HG03103 (cell line): ENCODE results near the gene FAM110D.

ENCODE experiments used
- ATAC-seq: cut with Tn5 transposase; IDR thresholded peaks from one replicate; pipeline ENCODE4 v1.9.1; 2021; ENCODE audit warnings: low read depth; ENCODE audit not compliant: unreplicated experiment

Gene FAM110D

DNA sequence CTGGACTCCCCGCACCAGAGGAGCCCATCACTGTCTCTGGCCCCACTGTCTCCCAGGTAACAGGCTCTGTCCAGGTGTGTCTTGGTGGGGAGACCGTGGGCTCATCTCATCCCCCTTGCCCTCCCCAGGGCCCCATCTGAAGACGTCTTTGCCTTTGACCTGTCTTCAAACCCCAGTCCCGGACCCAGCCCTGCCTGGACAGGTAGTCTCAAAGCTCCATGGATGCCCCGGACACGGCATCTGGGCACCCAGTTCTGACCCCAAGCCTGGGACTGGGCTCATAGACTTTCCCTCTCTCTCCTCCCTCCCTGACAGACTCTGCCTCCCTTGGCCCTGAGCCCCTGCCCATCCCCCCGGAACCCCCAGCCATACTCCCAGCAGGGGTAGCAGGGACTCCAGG is 25.2 kb downstream of the FAM110D start:
- ATAC-seq, result no peak

- ATAC-seq, result no peak
Observed at GRCh38 chr1:26184883-26185282, 26.0 kb downstream of the FAM110D start.

GRCh38 chr1:26187882-26188281 is 29.0 kb downstream of the FAM110D start:
- ATAC-seq, result no peak

- ATAC-seq, result no peak
Observed at GRCh38 chr1:26188477-26188876, 29.6 kb downstream of the FAM110D start.

DNA sequence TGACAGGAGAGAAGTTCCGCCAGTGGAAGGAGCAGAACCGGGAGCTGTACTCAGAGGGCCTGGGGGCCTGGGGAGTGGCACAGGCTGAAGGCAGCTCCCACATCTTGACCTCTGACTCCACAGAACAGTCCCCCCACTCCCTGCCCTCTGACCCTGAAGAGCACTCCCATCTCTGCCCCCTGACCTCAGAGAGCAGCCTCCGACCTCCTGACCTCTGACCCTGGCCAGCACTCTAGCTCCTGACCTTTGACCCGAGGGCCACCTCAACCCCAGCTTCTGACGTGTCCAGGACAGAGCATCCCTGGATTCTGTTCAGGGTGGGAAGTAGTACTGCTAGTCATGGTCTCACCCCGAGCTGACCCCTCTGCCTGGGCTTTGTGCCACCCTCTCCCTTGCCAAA is 30.5 kb downstream of the FAM110D start:
- no peak for ATAC-seq

DNA sequence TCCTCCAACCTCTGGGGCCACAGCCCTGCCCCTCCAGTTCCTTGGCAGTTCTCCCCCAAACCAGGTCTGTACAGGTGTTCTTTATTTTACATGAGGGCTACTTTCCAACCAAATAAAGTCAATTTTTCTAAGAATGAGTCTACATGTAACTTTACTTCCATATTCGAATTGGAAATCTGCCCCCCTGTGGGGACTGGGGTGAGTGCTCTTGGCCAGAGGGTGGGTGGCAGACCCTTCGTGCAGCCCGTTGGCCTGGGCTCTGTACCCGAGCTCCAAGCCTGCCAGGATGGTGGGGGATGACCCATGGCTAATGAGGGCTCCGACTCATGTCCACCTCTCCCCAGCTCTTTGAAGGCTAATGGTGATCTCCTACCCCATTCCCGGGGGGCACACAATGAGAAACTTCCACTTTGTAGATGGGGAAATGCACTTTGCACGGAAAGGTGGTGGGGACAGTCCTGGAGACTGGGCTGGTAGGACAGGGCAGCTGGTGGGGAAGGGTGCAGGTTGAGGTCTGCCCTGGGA is 30.9 kb downstream of the FAM110D start:
- no peak for ATAC-seq

DNA sequence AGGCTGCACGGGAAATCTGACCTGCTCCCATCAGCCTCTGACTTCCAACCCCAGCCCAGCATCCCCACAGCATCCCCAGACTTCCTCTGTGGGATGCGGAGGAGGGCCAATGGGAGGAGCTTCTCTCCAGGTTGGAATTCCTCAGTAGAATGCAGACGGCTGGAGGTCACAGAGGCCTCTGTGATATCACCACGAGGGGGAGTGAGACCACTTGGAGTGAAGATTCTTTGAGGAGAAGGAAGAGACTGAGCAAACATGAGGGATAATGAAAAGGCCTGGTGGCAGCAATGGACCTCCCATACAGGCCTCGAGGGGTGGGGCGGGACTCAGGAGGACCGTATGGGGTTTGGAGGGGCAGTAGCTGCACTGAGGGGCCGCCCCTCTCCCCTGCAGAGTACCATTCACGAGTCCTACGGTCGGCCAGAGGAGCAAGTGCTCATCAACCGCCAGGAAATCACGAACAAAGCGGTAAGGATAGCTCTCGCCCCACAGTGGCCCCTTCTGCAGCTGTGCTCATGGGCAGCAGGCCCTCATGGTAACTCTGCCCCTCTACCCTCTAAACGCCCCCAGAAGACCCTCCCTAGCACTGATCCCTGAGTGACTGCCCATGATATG is 31.6 kb downstream of the FAM110D start, which contains the start of gene CATSPER4:
TSS of gene CATSPER4 (plus strand) at position 230 of the 615 bp plus-strand sequence. CDS start at position 256, 26 bp downstream.
- no peak for ATAC-seq

DNA sequence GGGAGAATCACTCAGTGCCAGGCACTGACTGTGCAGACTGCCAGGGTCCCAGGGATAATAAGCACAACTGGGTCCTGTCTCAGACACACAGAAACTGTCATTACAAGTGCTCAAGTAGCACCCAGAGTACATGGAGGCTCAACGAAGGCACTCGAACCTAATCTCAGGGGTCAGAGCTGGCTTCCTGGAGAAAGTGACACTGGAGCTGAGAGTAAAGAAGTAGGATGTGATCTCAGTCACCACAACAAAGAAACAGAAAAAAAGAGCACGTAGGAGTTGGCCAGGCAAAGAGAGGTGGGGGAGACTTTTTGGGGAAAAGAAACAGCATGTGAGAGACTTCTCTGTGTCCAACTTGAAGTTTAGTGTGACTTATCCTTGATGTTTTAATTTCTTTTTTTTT is 32.9 kb downstream of the FAM110D start:
- ATAC-seq, result no peak

DNA sequence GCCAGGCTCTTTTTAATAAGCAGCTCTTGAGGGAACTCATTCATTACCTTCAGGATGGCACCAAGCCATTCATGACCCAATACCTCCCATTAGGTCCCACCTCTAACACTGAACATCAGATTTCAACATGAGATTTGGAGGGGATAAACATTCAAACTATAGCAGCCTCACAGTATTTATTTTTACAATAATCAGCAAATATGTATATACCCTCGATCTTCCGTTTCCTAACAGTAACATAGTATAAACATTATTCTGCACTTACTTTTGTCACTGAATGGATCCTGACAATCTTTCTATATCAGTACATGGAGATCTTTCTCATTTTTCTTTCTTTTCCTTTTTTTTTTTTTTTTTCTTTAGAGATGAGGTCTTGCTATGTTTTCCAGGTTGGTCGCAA is 36.9 kb downstream of the FAM110D start:
- ATAC-seq, result no peak

- ATAC-seq, result no peak
Observed at GRCh38 chr1:26197301-26197700, 38.4 kb downstream of the FAM110D start.

DNA sequence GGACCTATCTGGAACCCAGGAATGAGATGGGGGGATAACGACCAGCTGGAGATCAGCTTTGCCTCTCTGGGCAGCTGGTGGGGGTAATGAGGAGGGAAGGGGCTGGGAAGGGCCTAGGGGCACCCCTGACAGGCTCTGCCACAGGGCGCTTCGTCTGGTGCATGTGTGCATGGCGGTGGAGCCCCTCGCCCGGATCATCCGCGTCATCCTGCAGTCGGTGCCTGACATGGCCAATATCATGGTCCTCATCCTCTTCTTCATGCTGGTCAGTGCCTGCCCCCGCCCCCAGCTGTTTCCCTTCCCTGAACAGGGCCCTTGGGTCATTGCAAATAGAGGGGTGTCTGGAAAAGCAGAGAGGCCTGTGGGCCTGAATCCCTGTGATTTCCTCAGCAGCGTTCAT is 38.9 kb downstream of the FAM110D start:
- ATAC-seq, result no peak

- no peak for ATAC-seq
Observed at GRCh38 chr1:26200413-26200812, 41.5 kb downstream of the FAM110D start.

- ATAC-seq, result no peak
Observed at GRCh38 chr1:26203642-26204318, 44.9 kb downstream of the FAM110D start.

DNA sequence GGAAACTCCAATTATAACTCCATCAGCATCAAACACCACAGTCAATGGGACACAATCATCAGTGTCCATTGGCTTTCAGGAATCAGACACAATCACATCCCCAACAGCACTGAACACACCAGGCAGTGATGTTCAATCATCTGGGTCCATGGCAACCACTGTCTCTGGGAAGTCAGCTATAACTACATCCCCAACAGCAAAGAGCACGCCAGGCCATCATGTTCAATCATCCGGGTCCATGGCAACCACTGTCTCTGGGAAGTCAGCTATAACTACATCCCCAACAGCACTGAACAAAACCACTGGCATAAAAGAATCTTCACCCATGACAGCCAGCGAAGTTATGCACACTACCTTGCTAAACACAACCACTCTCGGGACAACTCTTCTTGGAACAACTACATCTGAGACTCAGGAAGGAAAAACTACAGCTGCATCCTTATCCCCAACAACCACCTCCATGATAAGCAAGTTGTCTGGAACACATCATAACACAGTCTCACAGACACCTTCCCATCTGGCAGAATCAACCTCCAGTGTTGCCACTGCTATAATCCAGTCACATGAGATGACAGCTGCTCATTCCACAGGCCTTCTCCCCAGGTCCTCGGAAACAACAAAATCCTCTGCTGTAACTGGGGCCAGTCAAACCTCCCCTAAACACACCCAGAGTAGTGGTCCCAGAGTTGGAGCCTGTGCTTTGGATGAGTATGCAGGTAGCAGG is 51.4 kb downstream of the FAM110D start:
- ATAC-seq, result no peak

DNA sequence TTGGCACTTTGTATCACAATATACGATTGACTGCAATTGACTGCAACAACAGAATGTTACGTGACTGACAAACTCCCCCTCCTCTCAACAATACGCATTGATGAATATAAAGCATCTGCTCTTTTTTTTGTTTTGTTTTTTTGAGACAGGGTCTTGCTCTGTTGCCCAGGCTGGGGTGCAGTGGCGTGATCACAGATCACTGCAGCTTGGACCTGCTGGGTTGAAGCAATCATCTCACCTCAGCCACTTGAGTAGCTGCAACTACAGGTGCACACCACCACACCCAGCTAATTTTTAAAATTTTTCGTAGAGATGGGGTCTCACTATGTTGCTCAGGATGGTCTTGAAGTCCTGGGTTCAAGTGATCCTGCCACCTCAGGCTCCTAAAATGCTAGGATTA is 53.8 kb downstream of the FAM110D start:
- ATAC-seq, result no peak

DNA sequence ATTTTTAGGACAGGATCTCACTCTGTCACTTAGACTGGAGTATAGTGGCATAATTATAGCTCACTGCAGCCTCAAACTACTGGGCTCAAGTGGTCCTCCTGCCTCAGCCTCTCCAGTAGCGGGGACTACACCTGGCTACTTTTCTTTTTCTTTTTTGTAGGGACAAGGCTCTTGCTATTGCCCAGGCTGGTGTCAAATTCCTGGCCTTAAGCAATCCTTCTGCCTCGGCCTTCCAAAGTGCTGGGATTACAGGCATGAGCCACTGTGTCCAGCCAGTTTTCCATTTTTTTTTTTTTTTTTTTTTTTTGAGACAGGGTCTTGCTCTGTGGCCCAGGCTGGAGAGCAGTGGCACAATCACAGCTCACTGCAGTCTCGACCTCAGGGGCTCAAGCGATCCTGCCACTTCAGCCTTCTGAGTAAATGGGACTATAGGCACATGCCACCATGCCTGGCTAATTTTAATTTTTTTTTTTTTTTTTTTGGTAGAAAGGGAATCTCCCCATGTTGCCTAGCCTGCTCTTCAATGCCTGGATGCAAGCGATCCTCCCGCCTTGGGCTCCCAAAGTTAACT is 54.5 kb downstream of the FAM110D start:
- ATAC-seq, result no peak
